ENCODE data around the gene ZNF292.
"Not testable (repeated sequence)": the region's sequence is repeated elsewhere in the genome, so short reads cannot be mapped to it uniquely, and the experiment has no call there.

ZNF292 gene

DNA sequence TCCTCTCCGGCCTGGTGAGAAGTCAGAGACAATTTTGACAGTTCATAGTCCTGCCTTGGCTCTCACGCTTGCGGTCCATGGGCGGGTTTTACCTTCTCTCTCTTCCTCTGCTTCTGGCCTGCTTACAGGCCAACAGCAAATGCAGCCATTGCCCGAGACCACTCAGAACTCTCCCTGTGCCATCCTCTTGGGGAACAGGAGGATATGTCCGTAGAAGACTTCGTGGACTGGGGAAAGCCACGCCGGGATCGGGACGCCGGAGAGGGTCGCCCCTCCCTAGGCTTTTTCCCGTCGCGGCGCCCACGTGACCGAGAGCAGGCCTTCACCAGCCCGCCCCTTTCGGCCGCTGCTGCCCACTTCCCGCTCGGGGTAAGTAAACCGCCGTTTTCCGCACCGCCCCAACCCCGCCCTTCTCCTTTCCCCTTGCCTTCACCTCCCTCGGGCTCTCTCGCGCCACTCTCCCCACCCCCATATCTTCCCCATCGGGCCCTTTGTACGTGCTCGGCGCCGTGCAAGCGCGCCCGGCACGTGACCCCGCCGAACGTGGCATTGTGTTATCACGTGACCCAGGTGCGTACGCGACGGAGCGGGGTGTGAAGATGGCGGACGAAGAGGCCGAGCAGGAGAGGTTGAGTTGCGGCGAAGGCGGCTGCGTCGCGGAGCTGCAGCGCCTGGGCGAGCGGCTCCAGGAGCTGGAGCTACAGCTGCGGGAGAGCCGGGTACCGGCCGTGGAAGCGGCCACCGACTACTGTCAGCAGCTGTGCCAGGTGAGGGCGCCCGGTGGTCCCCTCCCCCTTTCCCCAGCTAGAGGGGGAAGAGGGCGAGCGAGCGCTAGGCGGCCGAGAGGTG is at the start of gene ZNF292:
Gene ZNF292, plus strand, starts transcription at position 573 of the 849 bp plus-strand sequence. Its CDS starts 27 bp downstream, at position 600.
- DNase-seq (ENCODE audit: low read depth, low spot score): peak; percentile 94

DNA sequence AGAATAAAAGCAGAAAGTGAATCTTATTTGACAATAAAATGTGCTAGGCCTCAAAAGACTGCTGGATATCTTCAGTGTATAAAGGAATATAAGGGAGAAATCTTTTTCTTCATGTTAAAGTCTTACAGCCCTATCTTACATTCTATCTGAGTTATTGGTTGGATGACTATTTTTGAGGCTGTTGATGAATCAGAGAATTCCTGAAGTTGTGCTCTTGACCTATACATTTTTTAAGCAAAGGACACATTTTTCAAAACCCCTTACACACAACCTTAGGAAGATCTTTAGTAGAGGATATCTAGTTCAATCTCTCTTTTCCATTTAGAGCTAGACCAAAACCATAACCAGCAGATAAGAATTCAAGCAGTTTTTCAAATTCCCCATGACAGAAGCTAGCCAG is 49.5 kb upstream of the ZNF292 start:
- no peak for DNase-seq (ENCODE audit: low read depth, low spot score)

DNA sequence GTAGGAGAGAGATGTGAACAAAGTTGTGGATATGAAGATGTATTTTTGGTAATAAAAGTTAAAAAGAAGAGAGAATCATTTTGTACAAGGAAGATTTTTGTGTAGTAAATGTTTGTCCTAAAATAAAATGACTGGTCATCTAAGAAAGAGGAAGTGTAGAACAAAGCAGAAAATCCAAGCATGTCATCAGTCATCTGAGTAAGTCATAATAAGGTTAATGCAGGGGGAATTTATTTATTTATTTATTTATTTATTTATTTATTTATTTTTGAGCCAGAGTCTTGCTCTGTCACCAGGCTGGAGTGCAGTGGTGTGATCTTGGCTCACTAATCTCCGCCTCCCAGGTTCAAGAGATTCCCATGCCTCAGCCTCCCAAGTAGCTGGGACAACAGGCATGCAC is 44.7 kb upstream of the ZNF292 start:
- no peak for DNase-seq (ENCODE audit: low read depth, low spot score)

DNA sequence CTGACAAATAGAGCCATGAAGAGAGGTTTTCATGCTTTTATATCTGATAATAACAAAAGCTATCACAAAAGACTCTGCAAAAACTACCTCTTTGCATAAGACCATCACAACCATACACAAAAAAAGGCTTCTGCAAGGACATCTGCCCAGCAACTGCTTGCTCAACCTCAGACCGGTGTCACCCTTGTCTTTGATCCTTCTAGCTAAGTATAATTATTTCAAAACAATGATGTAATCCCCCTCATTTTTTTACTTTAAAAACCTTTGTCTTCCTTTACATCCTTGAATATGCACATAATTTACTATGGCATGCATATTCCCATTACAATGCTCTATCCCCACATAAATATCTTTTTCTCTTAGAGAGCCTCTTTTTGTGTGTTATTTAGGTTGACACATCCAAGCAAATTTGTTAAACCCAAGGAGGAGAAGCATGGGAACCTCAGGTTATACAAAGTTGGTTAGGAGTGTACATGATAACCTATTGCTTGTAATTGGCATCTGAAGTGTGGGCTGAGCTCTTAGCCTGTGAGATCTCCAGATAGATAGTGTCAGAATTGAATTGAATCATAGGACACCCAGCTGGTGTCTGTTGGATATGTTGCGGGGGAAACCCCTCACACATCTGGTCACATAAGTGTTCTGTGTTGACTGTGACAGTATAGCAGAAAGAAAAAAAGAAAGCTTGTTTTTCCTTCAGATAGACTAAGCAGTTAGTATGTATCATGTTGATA is 39.8 kb upstream of the ZNF292 start:
- DNase-seq (ENCODE audit: low read depth, low spot score): no peak

DNA sequence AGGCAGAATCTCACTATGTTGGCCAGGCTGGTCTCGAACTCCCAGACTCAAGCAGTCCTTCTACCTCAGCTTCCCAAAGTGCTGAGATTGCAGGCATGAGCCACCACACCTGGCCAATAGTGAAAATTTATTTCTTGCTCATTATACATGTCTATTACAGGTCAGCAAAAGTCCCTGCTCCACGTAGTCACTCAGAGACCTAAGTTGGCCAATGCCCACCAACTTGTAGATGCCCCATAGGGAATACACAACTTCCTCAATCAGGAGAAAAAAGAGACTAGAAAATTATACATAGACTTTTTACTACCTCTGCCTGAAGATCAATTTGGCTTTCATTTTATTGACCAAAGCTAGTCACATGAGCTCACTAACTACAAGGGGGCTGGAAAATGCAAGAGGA is 38.4 kb upstream of the ZNF292 start:
- no peak for DNase-seq (ENCODE audit: low read depth, low spot score)

DNA sequence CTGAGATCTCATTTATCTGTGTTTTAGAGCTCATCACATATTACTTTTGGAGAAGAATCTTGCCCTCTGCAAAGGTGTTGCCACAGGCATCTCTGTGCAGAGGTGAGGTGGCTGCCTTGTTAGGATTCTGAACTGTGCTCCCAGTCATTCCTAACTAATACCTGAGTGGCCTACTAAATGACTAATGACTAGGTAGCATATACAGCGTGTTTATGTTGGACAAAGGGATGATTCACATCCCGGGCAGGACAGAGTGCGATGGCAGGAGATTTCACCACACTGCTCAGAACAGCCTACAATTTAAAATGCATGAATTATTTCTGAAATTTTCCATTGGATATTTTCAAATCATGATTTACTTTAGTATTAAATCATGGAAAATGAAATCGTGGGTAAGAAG is 37.3 kb upstream of the ZNF292 start:
- no peak for DNase-seq (ENCODE audit: low read depth, low spot score)

DNA sequence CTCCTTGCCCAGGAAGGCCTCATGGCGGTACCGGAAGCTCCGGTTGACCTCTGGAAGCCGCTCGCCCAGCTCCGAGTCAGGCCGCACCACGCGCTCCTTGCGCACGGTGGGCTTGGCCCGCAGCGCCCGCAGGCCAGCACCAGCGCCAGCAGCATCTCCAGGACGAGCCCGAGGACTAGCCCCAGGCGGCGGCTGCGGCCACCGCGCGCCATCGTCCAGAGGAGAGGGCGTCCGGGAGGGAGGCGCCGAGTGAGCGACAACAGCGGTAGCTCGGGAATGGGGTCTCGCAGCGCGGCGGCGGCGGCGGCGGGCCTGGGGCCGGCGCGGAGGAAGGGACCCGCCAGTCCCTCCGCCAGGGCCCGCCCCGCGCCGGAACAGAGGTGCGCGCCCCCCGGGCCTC is 32.9 kb upstream of the ZNF292 start:
- no peak for DNase-seq (ENCODE audit: low read depth, low spot score)

DNA sequence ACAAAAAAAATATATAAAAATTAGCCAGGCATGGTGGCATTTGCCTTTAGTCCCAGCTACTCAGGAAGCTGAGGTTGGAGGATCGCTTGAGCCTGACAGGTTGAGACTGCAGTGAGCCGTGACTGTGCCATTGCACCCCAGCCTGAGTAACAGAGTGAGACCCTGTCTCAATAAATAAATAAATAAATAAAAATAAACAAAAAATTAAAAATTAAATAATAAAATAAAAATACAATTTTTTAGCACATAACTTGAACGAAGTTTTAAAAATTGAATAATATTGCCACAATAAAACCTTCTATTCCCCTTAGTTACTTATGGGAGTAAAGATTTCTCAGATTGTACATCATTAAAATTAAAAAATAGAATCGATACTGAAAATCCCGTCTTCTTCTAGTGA is 31.3 kb upstream of the ZNF292 start:
- DNase-seq (ENCODE audit: low read depth, low spot score): no peak

DNA sequence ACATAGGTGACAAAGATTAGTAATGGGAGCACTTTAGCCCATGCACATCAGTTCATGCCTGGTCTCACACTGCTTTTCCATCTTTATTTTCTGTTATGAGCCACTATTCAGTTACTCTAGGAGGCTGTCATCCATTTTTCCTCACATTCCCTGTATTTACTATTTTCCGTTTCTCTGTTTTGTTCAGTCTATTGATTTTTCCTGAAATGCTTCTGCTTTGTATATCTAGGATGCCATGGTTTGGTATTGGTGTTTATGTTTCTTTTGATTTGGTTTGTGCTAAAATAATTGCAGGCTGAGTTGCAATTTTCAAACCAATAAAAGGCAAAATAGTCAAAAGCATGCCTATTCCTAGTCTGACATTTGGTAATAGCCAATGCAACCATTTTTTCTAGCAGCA is 28.9 kb upstream of the ZNF292 start:
- DNase-seq (ENCODE audit: low read depth, low spot score): no peak

DNA sequence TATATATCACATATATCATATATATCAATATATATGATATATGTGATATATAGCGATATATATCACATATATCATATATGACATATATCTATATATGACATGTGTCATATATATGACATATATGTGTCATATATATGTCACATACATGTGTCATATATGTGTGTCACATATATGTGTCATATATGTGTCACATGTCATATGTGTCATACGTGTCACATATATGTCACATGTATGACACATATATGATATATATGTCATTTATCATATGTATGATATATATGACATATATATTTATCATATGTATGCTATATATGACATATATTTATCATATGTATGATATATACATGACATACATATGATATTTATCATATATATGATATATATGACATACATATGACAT is 27.6 kb upstream of the ZNF292 start:
- DNase-seq (ENCODE audit: low read depth, low spot score): no peak

DNA sequence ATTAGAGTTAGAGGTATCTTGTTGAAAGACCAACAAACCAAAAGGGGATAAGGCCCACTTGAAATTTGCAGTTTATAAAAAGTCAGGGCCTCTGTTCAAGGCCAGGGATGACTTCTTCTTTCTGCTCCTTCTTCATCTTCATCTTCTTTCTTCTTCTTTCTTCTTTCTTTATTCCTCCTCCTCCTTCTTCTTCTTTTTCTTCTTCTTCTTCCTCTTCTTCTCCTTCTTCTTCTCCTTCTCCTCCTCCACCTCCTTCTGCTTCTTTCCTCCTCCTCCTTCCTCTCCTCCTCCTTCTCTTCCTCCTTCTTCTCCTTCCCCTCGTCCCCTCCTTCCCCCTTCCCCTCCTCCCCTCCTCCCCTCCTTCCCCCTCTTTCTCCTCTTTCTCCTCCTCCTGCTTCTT is 18.4 kb upstream of the ZNF292 start:
- DNase-seq (ENCODE audit: low read depth, low spot score): no peak

DNA sequence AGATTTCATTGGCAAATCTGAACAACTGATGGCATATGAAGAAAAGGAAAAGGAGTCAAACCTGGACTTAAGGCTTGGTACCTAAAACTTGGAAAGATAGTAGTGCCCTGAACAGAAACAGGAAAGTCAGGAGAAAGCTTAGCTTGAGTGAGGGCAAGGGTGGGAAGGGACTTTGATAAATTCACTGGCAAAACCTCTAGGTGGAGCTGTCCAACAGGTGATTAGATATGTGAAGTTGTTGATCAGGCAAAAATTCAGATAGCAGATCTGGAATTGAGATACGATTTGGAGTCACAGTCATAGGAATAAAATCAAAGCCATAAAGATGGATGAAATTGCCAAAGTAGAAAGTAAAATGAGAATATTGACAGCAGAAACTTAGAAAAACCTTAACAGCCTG is 16.1 kb upstream of the ZNF292 start:
- DNase-seq (ENCODE audit: low read depth, low spot score): no peak

DNA sequence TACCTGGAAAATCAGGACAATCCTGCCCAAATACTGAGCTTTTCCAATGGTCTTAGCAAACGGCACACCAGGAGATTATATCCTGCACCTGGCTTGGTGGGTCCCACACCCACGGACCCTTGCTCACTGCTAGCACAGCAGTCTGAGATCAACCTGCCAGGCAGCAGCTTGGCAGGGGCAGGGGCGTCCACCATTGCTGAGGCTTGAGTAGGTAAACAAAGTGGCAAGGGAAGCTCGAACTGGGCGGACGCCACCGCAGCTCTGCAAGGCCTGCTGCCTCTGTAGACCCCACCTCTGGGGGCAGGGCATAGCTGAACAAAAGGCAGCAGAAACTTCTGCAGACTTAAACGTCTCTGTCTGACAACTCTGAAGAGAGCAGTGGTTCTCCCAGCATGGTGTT is 15.4 kb upstream of the ZNF292 start:
- not testable (repeated sequence) for DNase-seq (ENCODE audit: low read depth, low spot score)

DNA sequence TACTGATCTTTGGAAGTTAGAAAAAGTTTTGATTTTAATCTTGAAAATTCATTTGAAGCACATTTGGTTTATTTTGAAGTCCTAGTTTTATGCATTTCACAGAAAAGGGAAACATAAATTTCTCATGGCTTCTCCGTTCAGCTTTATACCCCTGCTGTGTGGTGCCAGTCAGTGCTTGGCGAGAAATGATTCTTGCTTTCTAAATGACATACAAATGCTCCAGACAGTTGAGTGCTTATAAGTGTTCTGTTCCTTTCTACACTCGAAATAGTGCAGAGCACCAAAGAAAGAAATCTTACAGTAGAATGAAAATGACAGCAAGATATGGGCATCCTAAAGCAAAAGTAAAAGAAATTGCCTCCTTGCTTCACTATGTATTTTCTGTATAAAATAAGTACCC is 9.0 kb upstream of the ZNF292 start:
- DNase-seq (ENCODE audit: low read depth, low spot score): no peak

DNA sequence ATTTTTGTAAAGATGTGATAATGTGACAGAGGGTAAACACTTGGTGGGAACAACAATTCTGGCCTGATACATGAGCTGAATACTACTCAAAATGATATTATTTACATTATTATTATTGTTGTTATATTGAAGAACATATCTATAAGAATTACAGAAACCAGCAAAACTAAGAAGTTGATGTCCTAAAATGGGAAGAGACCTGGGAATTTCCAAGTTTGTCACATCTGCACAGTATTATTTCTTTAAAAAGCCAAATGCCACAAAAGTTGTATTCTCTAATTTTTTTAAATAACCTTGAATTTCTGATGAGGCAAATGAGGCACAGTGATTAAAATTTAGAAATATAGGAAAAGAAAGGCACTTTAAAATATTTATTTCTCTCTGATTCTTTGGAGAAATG is 5.0 kb upstream of the ZNF292 start:
- no peak for DNase-seq (ENCODE audit: low read depth, low spot score)

DNA sequence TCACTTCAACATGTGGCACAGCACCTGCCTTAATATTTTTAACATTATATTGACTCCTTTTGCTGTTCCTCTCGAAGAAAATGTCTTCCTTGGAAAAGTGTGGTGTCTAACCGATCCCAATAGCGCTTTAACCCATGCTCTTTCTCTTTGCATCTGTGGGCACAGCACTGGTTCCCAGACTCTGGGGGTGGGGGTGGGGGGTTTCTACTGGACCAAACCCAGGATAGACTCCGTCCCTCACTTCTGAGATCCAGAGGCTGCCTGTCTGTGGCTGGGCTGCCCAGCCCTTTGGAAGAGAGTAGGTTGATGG is 3.9 kb upstream of the ZNF292 start:
- no peak for DNase-seq (ENCODE audit: low read depth, low spot score)

DNA sequence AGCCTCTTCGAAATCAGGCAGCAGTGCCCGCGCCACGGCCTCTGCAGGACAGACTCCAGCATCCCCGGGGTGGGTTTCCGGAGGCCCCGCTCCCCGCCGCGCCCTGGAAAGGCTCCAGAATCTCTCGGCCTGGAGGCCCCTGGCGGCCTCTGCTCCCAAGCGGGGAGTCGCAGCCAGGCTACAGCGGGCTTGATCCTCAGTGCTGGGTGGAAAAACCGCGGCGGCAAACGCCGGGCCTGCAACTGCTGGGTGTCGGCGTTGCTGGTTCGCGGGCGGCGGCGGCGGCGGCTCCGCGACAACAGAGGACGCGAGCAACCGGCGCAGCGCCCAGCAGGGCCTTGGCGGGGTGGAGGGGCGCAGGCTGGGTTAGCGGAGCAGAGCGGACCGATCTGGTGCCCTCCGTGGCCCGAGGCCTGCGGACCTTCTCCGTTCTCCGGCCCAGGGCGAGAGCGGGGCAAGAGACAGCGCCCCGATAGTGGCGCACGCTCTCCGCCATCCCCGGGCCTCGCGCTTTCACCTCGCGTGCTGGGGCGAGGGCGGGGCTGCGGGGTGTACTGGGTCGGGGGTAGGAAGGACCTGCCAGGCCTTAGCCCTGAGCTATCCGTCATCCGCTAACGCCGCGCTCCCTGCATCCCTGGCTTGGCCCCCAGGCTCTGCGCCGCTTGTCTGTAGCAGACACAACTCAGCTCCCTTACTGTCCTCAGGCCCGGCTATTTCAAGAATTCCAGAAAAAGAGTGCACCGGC is 3.4 kb upstream of the ZNF292 start:
- DNase-seq (ENCODE audit: low read depth, low spot score): no peak

DNA sequence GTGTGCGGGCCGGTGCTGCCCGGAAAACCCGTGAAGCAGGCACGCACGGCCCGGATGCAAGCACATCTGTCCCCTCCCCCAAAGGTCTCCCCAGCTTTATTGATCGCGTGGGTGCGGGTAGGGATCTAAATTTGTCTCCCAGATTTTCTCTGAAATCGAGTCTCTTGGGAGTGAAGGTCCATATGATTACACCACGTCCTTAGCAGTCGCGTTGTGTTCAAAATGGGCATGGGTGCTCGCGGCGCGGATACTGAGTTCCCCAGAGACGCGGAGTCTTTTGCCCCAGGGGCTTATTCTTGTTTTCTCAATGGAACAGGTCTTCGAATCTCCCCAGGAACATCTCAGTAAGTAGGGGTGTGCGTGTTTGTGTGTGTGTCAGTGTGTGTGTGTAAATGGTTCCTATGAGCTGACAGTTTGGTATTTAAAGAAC is 2.8 kb upstream of the ZNF292 start:
- no peak for DNase-seq (ENCODE audit: low read depth, low spot score)

DNA sequence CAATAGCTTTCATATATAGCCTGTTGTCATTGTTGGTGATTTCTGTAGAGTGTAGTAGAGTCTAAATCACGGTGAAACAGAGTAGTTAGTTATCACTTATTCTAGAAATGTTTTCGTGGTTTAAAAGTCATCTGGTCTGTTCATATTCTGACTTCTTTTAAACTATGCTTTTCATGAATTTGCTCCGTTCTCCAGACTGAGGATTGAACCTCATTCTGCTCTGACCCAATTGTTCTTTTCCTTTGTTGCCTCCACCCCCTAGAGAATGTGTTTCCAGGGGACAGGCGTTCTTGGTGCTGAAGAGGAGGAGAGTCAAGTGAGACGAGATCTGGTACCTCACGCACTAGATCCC is 748 bp upstream of the ZNF292 start:
- DNase-seq (ENCODE audit: low read depth, low spot score): no peak

DNA sequence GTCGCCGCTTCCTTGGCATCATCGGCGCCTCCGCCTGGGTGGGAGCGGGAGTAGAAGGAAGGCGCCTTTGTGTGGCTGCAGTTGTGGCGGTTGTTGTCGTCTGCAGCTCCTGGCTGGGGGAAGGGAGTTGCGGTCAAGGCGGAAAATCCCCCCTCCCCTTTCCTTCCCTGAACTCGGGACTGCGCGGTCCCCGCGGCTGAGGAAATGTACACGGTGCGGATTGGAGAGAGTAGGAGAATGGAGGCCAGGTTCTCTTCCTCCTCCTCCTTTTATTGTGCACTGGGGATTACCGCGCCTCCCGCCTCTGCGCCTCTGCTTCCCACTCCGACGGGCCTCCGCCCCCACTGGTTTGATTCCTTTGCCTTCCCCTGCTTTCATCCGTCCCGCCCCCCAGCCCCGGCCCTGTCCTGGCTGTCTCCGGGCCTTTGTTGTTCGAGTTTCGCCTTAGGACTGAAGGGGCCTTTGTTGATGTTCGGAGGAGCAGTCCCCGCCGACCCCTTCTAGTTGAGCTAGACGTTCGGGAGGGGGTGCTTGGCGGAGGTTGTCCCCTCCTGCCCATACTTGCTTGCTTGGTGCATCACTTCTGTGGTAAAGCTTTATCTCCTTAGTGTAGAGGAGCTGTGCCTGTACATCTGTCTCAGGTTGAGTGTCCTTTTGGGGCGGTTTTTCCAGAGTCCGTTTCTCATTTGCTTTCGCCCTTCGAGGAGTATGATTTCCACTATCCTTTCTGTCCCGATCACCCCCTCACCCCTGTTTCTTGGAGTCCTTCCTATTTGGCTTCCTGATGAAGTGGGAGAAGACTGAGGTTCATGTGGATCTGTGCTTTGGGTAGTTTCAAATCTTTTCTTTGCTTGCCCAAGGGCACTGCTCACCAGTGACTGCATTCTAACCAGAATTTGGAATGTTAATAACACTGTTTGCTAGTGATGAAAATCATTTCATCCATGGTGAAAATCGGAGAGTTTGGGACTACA is 764 bp downstream of the ZNF292 start:
- DNase-seq (ENCODE audit: low read depth, low spot score): no peak

DNA sequence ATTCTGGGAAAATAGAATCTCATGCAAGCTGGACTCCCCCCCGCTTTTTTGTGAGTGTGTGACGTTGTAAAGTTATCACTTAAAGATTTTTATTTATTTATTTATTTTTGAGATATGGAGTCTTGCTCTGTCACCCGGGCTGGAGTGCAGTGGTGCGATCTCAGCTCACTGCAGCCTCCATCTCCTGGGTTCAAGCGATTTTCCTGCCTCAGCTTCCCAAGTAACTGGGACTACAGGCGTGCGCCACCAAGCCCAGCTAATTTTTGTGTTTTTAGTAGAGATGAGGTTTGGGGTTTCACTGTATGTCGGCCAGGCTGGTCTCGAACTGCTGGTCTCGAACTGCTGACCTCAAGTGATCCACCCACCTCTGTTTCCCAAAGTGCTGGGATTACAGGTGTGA is 2.2 kb downstream of the ZNF292 start:
- DNase-seq (ENCODE audit: low read depth, low spot score): not testable (repeated sequence)

DNA sequence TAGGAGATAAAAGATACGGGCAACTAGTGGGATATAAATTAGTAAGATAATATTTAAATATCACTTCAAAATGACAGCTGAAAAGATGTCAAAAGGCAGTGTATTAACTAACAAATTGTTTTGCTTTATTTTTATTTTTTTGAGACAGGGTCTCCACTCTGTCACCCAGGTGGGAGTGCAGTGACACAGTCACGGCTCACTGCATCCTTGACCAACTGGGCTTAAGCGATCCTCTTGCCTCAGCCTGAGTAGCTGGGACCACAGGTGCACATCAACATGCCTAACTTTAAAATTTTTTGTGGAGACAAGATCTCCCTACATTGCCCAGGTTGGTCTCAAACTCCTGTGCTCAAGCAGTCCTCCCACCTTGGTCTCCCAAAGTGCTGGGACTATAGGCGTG is 5.9 kb downstream of the ZNF292 start:
- DNase-seq (ENCODE audit: low read depth, low spot score): no peak

Data from brain pericyte (primary cell).